HS-5 (cell line): Measurements from ENCODE around the gene CAMK2B.
"Not testable (repeated sequence)": the region's sequence is repeated elsewhere in the genome, so short reads cannot be mapped to it uniquely, and the experiment has no call there.

Experiments used
- DNase-seq: peaks from one replicate; pipeline ENCODE4 v3.0.0-alpha.2; 2012; ENCODE audit warnings: low read depth

CAMK2B gene

GRCh38 chr7:44215531-44215930 lies 109.9 kb downstream of the CAMK2B start:
- no peak for DNase-seq

GRCh38 chr7:44213877-44214388 lies 111.5 kb downstream of the CAMK2B start:
- no peak for DNase-seq

GRCh38 chr7:44213206-44213876 lies 112.1 kb downstream of the CAMK2B start:
- DNase-seq, result no peak

GRCh38 chr7:44212581-44213184 lies 112.7 kb downstream of the CAMK2B start:
- DNase-seq, result no peak

GRCh38 chr7:44212018-44212417 lies 113.4 kb downstream of the CAMK2B start:
- DNase-seq, result no peak

GRCh38 chr7:44211126-44211675 lies 114.2 kb downstream of the CAMK2B start:
- no peak for DNase-seq

GRCh38 chr7:44210107-44210506 lies 115.3 kb downstream of the CAMK2B start:
- DNase-seq, result no peak

- DNase-seq, result no peak
Measured at GRCh38 chr7:44208085-44208484, 117.3 kb downstream of the CAMK2B start.

GRCh38 chr7:44206008-44206407 lies 119.4 kb downstream of the CAMK2B start:
- no peak for DNase-seq

- DNase-seq, result no peak
Measured at GRCh38 chr7:44201813-44202212, 123.6 kb downstream of the CAMK2B start.

GRCh38 chr7:44200699-44201461 lies 124.5 kb downstream of the CAMK2B start, which contains the start of gene YKT6:
TSS of gene YKT6 (plus strand) at chr7:44200978. CDS start at chr7:44201136, 158 bp downstream.
- DNase-seq, result peak; percentile 95

GRCh38 chr7:44200163-44200562 lies 125.2 kb downstream of the CAMK2B start:
- not testable (repeated sequence) for DNase-seq

GRCh38 chr7:44197474-44197873 lies 127.9 kb downstream of the CAMK2B start:
- no peak for DNase-seq

GRCh38 chr7:44196450-44196872 lies 128.9 kb downstream of the CAMK2B start:
- no peak for DNase-seq

GRCh38 chr7:44195889-44196288 lies 129.5 kb downstream of the CAMK2B start:
- DNase-seq, result no peak

- no peak for DNase-seq
Measured at GRCh38 chr7:44194562-44195145, 130.7 kb downstream of the CAMK2B start.

GRCh38 chr7:44194069-44194468 lies 131.3 kb downstream of the CAMK2B start:
- DNase-seq, result no peak

GRCh38 chr7:44193011-44193802 lies 132.2 kb downstream of the CAMK2B start:
- no peak for DNase-seq

- no peak for DNase-seq
Measured at GRCh38 chr7:44191171-44191570, 134.2 kb downstream of the CAMK2B start.

GRCh38 chr7:44189993-44190872 lies 135.2 kb downstream of the CAMK2B start:
- no peak for DNase-seq
